Measurements from ENCODE around the gene GRID1.

GRID1 gene

GRCh38 chr10:85858776-85859515 lies 507.6 kb downstream of the GRID1 start:
- TF ChIP-seq GATA2 (IDR thresholded peaks at IDR 0.05; ENCODE audit: low read depth, low read length) (no peak), GATA3 (IDR thresholded peaks at IDR 0.05; ENCODE audit: low read depth, low read length) (no peak)

DNA sequence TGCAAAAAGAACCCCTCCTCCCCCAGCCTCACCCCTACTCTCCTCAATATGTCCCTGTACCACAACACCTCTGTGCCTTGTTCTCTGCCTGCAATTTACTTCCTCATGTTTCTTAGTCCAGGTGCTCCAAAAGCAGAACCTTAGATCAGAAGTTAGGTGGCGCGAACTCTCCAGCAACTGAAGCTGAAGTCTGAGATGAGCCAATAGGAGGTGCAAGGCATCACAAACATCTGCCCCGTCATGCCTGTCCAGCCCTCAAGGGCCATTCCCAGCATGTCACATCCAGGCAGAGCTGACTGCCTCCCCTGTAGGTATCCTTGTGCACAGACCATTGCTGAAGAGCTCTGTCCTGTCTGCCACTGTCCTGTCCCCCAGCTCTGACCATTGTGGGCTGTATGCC lies 508.8 kb downstream of the GRID1 start:
- no peak for TF ChIP-seq GATA3 (IDR thresholded peaks at IDR 0.05; ENCODE audit: low read depth, low read length)
- TF ChIP-seq GATA2 (IDR thresholded peaks at IDR 0.05; ENCODE audit: low read depth, low read length), result no peak

GRCh38 chr10:85857305-85857704 lies 509.3 kb downstream of the GRID1 start:
- no peak for TF ChIP-seq GATA2 (IDR thresholded peaks at IDR 0.05; ENCODE audit: low read depth, low read length)
- no peak for TF ChIP-seq GATA3 (IDR thresholded peaks at IDR 0.05; ENCODE audit: low read depth, low read length)

- TF ChIP-seq GATA2 (IDR thresholded peaks at IDR 0.05; ENCODE audit: low read depth, low read length), result no peak
- no peak for TF ChIP-seq GATA3 (IDR thresholded peaks at IDR 0.05; ENCODE audit: low read depth, low read length)
These were observed 514.7 kb downstream of the GRID1 start for GRCh38 chr10:85851934-85852333.

GRCh38 chr10:85851325-85851724 lies 515.3 kb downstream of the GRID1 start:
- no peak for TF ChIP-seq GATA3 (IDR thresholded peaks at IDR 0.05; ENCODE audit: low read depth, low read length)
- TF ChIP-seq GATA2 (IDR thresholded peaks at IDR 0.05; ENCODE audit: low read depth, low read length), result no peak

GRCh38 chr10:85850736-85851135 lies 515.9 kb downstream of the GRID1 start:
- TF ChIP-seq GATA2 (IDR thresholded peaks at IDR 0.05; ENCODE audit: low read depth, low read length), result no peak
- TF ChIP-seq GATA3 (IDR thresholded peaks at IDR 0.05; ENCODE audit: low read depth, low read length), result no peak

DNA sequence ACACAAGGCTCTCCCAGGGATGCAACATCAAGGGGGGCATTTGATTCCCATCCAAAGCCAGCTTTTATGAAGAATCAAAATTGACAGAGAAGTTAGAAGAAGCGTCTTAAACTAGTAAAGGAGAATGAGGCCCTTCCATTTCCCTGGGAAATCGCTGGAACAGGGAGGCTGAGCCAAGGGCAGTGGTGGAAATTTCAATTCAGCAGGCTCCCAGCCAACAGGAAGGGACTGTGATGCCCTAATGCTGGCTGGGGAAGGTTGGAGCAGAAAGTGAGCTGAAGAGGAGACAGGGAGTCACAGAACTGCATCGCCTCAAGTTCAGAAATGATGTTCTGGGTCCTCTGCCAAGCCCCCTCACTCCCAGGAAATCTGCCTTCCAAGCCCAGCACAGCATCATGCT lies 517.3 kb downstream of the GRID1 start:
- TF ChIP-seq GATA2 (IDR thresholded peaks at IDR 0.05; ENCODE audit: low read depth, low read length) (no peak), GATA3 (IDR thresholded peaks at IDR 0.05; ENCODE audit: low read depth, low read length) (no peak)

DNA sequence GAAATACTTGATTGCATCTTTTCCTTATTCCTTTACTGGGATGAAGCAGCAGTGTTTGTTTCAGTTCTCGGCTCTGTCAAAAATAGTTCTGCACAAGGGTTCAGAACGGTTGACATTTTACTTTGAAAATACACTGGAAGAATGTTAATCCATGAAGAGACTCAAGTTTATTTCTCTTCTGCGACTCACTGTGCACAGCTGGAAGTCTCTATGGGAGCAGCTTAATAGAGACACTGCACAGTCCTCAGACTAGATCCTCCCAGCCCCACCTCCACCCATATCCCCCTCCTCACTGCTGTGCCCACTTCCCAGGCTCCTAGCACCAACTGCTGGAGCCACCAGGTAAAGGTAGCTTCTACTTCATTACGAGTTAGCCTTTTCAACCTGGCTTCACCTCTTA lies 517.8 kb downstream of the GRID1 start:
- no peak for TF ChIP-seq GATA3 (IDR thresholded peaks at IDR 0.05; ENCODE audit: low read depth, low read length)
- no peak for TF ChIP-seq GATA2 (IDR thresholded peaks at IDR 0.05; ENCODE audit: low read depth, low read length)

DNA sequence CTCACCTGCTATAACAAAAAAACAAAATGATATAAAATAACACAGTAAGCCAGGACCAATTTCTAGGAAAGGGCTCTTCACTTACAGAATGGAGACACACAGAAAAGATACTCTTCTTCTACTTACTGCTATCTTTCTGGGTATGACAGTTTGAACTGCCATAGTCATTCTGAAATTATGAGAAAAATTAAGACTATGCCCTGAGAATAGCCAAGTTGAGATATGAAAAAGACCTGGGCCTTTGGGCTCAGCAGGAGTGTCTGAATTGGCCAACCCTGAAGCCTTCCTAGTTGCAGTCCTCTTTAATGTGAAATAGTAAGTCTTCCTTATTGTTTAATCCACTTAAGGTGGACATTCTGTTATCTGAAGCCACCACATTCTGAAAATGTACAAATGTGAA lies 519.5 kb downstream of the GRID1 start:
- TF ChIP-seq GATA2 (IDR thresholded peaks at IDR 0.05; ENCODE audit: low read depth, low read length), result no peak
- no peak for TF ChIP-seq GATA3 (IDR thresholded peaks at IDR 0.05; ENCODE audit: low read depth, low read length)

GRCh38 chr10:85832988-85833387 lies 533.6 kb downstream of the GRID1 start:
- TF ChIP-seq GATA3 (IDR thresholded peaks at IDR 0.05; ENCODE audit: low read depth, low read length), result no peak
- TF ChIP-seq GATA2 (IDR thresholded peaks at IDR 0.05; ENCODE audit: low read depth, low read length), result no peak

DNA sequence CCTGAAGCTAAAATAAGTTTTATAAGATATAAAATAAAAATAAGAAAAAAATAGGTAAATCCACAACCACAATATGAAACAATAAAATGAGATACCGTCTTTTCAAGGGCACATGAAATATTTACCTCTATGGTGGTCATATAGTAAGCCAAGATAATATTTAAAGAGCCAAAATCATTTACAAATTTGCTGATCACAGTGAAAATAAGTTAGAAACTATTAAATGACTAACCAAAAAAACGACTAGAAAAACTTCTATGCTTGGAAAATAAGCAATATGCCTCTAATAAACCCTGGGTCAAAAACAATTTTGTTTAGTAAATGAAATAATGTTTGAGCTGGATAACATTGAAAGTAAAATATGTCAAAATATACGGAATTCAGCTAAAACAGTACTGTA lies 535.2 kb downstream of the GRID1 start:
- no peak for TF ChIP-seq GATA2 (IDR thresholded peaks at IDR 0.05; ENCODE audit: low read depth, low read length)
- no peak for TF ChIP-seq GATA3 (IDR thresholded peaks at IDR 0.05; ENCODE audit: low read depth, low read length)

GRCh38 chr10:85826377-85826776 lies 540.2 kb downstream of the GRID1 start:
- TF ChIP-seq GATA3 (IDR thresholded peaks at IDR 0.05; ENCODE audit: low read depth, low read length), result no peak
- TF ChIP-seq GATA2 (IDR thresholded peaks at IDR 0.05; ENCODE audit: low read depth, low read length), result no peak

GRCh38 chr10:85811405-85811804 lies 555.2 kb downstream of the GRID1 start:
- TF ChIP-seq GATA2 (IDR thresholded peaks at IDR 0.05; ENCODE audit: low read depth, low read length), result no peak
- TF ChIP-seq GATA3 (IDR thresholded peaks at IDR 0.05; ENCODE audit: low read depth, low read length), result no peak

DNA sequence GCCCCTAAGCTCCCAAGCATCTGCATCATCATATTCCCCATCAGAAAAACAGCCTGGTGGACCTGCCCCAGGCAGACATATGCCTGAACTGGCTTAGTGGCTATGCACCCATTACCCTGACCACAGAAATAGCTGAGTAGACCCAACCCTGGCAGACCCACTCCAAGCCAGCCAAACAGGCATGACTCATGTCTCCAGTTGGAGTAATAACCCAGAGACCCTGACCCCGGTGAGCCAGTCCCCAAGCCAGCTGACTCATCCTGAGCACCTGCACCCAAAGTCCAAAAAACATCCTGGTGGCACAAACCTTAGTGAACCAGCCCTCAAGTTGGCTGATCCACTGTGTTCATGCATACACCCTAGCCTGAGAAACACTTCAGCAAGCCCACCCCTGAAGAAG lies 555.9 kb downstream of the GRID1 start:
- TF ChIP-seq GATA3 (IDR thresholded peaks at IDR 0.05; ENCODE audit: low read depth, low read length) (no peak), GATA2 (IDR thresholded peaks at IDR 0.05; ENCODE audit: low read depth, low read length) (no peak)

DNA sequence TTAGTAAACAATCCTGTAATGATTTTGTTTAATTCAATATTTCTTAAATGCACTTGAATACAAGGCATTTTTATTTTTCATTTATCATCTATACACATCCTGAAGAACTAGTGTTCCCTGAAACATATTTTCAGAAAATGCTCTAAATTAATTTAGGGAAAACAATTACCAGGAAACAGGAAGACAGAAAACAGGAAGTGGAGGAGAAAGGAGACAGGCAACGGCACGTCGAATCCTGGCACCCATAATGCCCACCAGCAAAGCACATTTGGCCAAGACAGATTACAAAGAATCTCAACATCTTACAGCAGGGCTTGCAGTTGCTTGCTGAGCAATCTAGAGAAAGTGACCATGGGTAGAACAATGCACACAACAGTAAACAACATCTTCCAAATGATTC lies 571.1 kb downstream of the GRID1 start:
- TF ChIP-seq GATA2 (IDR thresholded peaks at IDR 0.05; ENCODE audit: low read depth, low read length), result no peak
- TF ChIP-seq GATA3 (IDR thresholded peaks at IDR 0.05; ENCODE audit: low read depth, low read length), result no peak

DNA sequence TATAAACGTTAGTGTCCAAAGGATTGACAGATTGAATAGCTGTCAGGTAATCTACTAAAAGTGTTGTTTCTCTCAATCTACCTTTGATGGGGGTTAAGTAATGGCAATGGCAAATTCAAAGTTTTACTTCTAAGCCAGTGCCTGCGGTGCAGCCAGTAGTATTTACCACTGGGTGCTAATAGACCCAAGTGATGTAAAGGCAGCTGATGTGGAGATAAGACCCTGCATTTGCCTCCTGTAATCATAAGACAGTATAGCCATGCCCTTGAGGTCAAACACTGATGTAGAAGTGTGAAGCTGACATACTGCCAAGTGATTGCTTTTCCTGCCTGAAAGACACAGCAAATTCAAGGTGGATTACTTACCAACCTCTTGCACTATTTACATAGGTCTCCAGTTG lies 572.0 kb downstream of the GRID1 start:
- peak; percentile 66 for TF ChIP-seq GATA2 (IDR thresholded peaks at IDR 0.05; ENCODE audit: low read depth, low read length)
- peak; percentile 53; the same call in 1 of the 2 replicates for TF ChIP-seq GATA3 (IDR thresholded peaks at IDR 0.05; ENCODE audit: low read depth, low read length)

Measured in SH-SY5Y (cell line).